ENCODE results near the gene VPS25. TPM values are rescaled to one million over a fixed set of nuclear protein-coding genes. Genes with fewer than 3 reads are reported as not detected.
A peak's percentile ranks its signal among the peaks of the same experiment; 100 is the strongest.
"Not testable (repeated sequence)": the region's sequence is repeated elsewhere in the genome, so short reads cannot be mapped to it uniquely, and the experiment has no call there.

The VPS25 gene
- total RNA-seq, 4 donors from 2014 or later, result 44.8 to 54.6 (median 53.5) TPM

GRCh38 chr17:42767512-42767911 is 5.7 kb upstream of the VPS25 start:
- intact Hi-C loops (cut with DNase I; ENCODE audit: low total_unique reads) (no loop called here), in situ Hi-C loops (cut with MboI; ENCODE audit: low sequenced_read_pairs in 4 of 4) (loop anchor here in 2 of 4 donors (10.0 to 25.0 kb wide), 2 partner anchors 180 to 183 kb away; partner anchors contain the start of gene PSMC3IP (in 1 of the 2))
- DNase-seq, result no peak
- no peak for ATAC-seq
- no peaks in the 10 kb centered on the region for H3K9me3 ChIP-seq
- H3K27me3 ChIP-seq, result peaks cover 0 to 3% (median 0%) of the 10 kb centered on the region in 3 donors
- H3K36me3 ChIP-seq, result no peaks in the 10 kb centered on the region
- TF ChIP-seq POLR2A (IDR thresholded peaks at IDR 0.05) (no peak), CTCF (IDR thresholded peaks at IDR 0.05 in 4 of 5, conservative IDR thresholded peaks at IDR 0.05 in 1 of 5) (no peak)
- H3K4me3 ChIP-seq, result no peak overlapping the region
- peaks cover 0 to 5% of the 10 kb centered on the region in 2 donors for H3K4me1 ChIP-seq
- H3K27ac ChIP-seq, result no peak overlapping the region

GRCh38 chr17:42768006-42768405 is 5.2 kb upstream of the VPS25 start:
- ATAC-seq; H3K36me3 ChIP-seq; intact Hi-C loops (cut with DNase I; ENCODE audit: low total_unique reads); DNase-seq; H3K4me3 ChIP-seq; H3K4me1 ChIP-seq; H3K9me3 ChIP-seq; H3K27ac ChIP-seq; H3K27me3 ChIP-seq: not testable (repeated sequence)
- in situ Hi-C loops (cut with MboI; ENCODE audit: low sequenced_read_pairs in 4 of 4), result loop anchor here in 2 of 4 donors (10.0 to 25.0 kb wide), 2 partner anchors 181 to 183 kb away; partner anchors contain the start of gene PSMC3IP (in 1 of the 2)

- DNase-seq; H3K4me3 ChIP-seq; intact Hi-C loops (cut with DNase I; ENCODE audit: low total_unique reads); H3K27me3 ChIP-seq; H3K9me3 ChIP-seq; ATAC-seq; H3K27ac ChIP-seq; H3K36me3 ChIP-seq: not testable (repeated sequence)
- peaks cover 12 to 17% of the 10 kb centered on the region in 2 donors for H3K4me1 ChIP-seq
- in situ Hi-C loops (cut with MboI; ENCODE audit: low sequenced_read_pairs in 4 of 4), result loop anchor here in 2 of 4 donors (10.0 to 25.0 kb wide), 2 partner anchors 183 to 185 kb away; partner anchors contain the start of gene PSMC3IP (in 1 of the 2)
These were observed 3.3 kb upstream of the VPS25 start for GRCh38 chr17:42769964-42770363.

- peak overlapping the region; percentile 81 to 94 (median 88) for H3K27ac ChIP-seq
- in situ Hi-C loops (cut with MboI; ENCODE audit: low sequenced_read_pairs in 4 of 4) (loop anchor here in 1 of 4 donors (25.0 kb wide), 1 partner anchor 186 kb away; the partner anchor contains the start of gene PSMC3IP), intact Hi-C loops (cut with DNase I; ENCODE audit: low total_unique reads) (loop anchor here (1.0 kb wide), 2 partner anchors 25 to 51 kb away; partner anchors contain the start of genes BECN1, CNTD1 and COA3)
- ATAC-seq, result peak in 1 of 2 donors; percentile 8
- no peaks in the 10 kb centered on the region for H3K27me3 ChIP-seq
- peaks cover 2 to 31% of the 10 kb centered on the region in 2 donors for H3K36me3 ChIP-seq
- peaks cover 12 to 17% of the 10 kb centered on the region in 2 donors for H3K4me1 ChIP-seq
- no peak for DNase-seq
- no peak for TF ChIP-seq POLR2A (IDR thresholded peaks at IDR 0.05)
- TF ChIP-seq CTCF (IDR thresholded peaks at IDR 0.05 in 4 of 5, conservative IDR thresholded peaks at IDR 0.05 in 1 of 5), result no peak
- H3K4me3 ChIP-seq, result peak overlapping the region; percentile 85 to 100 (median 91)
- no peaks in the 10 kb centered on the region for H3K9me3 ChIP-seq
These were observed 332 bp upstream of the VPS25 start for GRCh38 chr17:42772945-42773289.

GRCh38 chr17:42774066-42774745 is 957 bp downstream of the VPS25 start:
- no peaks in the 10 kb centered on the region for H3K9me3 ChIP-seq
- peak overlapping the region; percentile 85 to 100 (median 91) for H3K4me3 ChIP-seq
- no peaks in the 10 kb centered on the region for H3K27me3 ChIP-seq
- H3K4me1 ChIP-seq, result peaks cover 12 to 17% of the 10 kb centered on the region in 2 donors
- peak overlapping the region; percentile 81 to 94 (median 88) for H3K27ac ChIP-seq
- DNase-seq (no peak), ATAC-seq (no peak)
- TF ChIP-seq POLR2A (IDR thresholded peaks at IDR 0.05), result no peak
- no peak for TF ChIP-seq CTCF (IDR thresholded peaks at IDR 0.05 in 4 of 5, conservative IDR thresholded peaks at IDR 0.05 in 1 of 5)
- intact Hi-C loops (cut with DNase I; ENCODE audit: low total_unique reads), result no loop called here
- in situ Hi-C loops (cut with MboI; ENCODE audit: low sequenced_read_pairs in 4 of 4), result loop anchor here in 1 of 4 donors (25.0 kb wide), 1 partner anchor 187 kb away; the partner anchor contains the start of gene PSMC3IP
- H3K36me3 ChIP-seq, result peaks cover 2 to 43% of the 10 kb centered on the region in 2 donors

Data from gastrocnemius medialis (tissue), 4 donors.